Erythroblast (primary cell): ENCODE measurements around the gene CMBL.
"Not testable (repeated sequence)": the region's sequence is repeated elsewhere in the genome, so short reads cannot be mapped to it uniquely, and the experiment has no call there.

ENCODE experiments used
- DNase-seq, 2 experiments: peaks; one replicate each; lab custom pipeline; 2025; lab: John Stamatoyannopoulos, UW
- GATA1 ChIP-seq: IDR thresholded peaks from 2 replicates; pipeline ENCODE4 v1.6.1; 2011; ENCODE audit warnings: low read depth, mild to moderate bottlenecking, control low read depth, low read length, moderate library complexity
- POLR2A ChIP-seq: IDR thresholded peaks from 2 replicates; pipeline ENCODE4 v1.6.1; 2011; ENCODE audit warnings: mild to moderate bottlenecking, low read length

CMBL gene

DNA sequence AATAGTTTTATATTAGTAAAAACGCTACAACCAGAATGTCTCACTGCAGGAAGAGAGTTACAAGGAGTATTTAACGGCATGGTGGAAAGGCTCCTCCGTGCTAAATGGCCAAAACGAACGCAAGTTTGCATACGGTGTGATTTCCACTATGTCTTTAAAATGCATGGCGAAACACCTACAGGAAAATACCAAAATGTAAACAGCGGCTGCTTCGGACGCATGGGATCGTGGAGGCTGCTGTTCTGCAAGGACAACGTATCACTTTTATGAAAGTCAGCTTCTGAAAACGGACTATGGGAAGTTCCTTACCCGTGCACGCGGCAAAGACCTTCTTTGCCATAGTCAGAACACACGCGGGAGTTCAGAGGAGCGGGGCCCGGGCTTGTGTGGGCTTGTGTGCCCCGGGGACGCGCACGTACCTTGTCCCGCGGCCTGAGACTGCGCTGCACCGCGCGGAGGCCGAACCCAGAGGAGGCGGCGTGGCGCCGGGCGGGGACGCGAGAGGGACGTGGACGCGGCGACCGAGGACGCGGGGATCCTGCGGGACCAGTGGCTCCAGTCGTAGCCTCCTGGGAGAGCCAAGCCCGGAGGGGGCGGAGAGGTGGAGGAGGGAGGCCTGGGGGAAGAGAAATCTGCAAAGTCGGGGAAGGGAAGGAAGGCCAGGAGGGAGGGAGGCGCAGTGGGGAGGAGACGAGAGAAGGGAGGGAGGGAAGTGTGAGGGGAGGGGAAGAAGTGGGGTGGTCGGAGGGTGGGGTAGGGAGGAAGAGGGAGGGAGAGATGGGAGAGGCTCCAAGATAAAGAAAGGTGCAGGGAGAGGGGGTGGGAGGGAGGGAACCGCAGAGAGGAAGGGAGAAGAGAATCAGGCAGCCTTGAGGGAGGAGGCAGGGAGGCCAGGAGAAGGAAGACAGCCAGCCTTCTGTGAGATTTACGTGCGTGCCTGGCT, at the start of gene CMBL:
Gene CMBL, minus strand, starts transcription at position 697 of the 943 bp plus-strand sequence. CDS start 17,140 bp downstream, outside the sequence.
- peak; percentile 61 to 65 for DNase-seq
- TF ChIP-seq GATA1, result no peak
- no peak for TF ChIP-seq POLR2A

DNA sequence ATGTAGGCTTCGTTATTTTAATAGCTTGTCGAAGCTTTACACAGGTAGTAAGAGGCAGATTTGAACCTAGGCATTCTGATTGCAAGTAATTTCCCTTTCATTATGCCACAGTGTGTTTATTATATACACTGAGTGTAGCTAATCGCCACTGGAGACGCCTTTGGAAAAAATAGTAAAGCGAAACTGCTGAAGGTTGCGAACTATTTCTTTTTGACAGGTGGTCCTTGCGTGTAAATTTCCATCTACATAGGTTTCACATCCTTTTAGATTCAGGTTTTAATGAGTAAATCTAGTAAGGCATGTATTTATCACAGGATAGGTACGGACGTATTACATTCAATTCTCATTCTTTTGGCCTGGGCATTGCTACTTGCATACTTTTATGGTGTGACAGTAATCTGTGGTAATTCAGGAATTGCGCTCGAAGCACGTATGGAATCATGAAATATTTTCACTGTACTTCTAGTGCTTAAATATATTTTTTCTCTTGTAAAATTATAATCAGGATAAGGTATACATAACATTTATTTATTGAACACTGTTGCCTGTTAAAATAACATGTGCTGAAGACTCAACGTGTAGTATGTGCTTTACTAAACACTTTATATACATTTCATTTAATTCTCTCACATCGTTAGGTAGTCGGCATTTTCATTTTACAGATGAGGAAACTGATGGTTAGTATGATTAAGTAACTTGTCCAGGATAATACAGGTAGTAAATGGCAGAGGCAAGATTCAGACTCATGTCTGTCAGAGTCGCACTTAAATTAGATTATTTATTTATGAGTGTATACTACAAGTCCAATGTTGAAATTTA, 47.6 kb upstream of the CMBL start:
- DNase-seq, result peak; percentile 56 to 75
- TF ChIP-seq GATA1, result no peak
- no peak for TF ChIP-seq POLR2A

DNA sequence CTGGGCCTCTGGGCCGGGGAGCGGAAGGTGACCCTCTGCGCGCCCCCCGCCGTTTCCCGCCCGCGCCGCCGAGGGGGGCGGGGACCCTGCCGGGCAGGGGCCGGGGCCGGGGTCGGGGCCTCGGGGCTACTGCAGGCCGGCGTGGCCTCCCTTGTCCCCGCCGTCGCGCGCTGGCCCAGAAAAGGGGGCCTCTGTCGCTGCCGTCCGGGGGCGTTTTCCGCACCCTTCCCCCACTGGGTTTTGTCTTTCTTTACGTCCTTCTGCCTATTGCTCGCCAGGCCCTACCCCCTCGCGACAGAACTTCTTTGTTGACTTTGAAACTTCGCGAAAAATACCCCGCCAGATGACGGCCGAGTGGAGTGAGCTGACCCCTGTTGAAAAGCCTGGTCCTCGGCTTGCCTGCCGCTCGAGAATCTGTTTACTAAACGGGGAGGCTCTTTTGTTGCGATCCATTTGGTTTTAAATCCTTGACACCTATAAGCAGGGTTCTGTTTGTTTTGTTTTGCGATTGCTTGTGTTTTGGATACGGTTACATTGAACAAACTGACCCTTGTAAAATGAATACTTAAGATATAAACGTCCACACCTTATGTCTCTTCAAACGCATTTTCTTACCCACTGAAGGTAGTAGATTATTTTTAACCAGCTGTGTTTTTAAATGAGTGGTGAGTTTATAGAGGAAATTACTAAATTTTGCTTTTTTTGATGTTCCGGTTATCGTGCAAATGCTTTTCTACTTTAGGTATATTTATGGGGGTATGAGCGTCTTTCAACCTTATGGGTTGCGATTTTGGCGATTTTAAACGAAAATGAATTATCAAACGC, 46.6 kb upstream of the CMBL start:
- no peak for TF ChIP-seq GATA1
- TF ChIP-seq POLR2A, result no peak
- DNase-seq, result peak; percentile 77 to 80

- TF ChIP-seq GATA1, result no peak
- peak; percentile 93 for TF ChIP-seq POLR2A
- peak; percentile 95 to 97 for DNase-seq
Measured at GRCh38 chr5:10353241-10354047, 45.7 kb upstream of the CMBL start, which contains the start of gene MARCHF6. TSS of gene MARCHF6 (plus strand) at chr5:10353695. CDS start at chr5:10353899, 204 bp downstream.

DNA sequence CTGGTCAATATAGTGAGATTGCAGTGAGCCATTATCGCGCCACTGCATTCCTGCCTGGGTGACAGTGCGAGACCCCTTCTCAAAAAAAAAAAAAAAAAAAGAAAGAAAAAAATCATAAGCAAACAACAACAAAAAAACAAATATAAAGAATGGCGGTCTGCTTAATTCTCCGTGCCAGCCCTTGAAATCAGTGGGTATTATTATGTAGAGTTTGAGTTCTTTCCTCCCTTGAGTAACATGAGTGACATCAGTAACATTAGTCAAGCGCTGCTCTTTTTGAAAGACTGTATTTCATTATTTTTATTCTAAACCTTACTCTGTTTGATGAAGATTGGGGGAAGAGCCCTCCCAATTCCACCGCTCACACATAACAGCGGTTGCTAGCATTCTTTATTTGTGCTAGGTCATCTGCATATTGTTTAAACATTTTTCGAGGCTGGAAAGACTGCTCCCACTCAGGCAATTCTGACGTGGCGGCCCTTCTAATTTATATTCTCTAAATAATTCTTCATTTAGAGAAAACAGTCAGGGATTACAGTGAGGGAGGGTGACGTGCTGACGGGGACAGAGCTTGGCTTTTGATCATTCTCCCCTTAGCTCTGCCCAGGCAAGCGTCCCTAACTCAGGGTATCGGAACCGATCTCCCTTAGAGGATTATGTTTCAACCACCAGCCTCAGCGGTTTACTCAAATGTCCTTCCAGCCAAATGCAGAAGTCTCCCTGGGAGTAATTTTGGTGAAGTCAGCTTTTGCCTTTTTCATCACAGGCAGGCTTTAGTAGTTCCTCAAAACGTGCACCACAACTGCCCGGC, 44.9 kb upstream of the CMBL start:
- TF ChIP-seq GATA1, result no peak
- TF ChIP-seq POLR2A, result no peak
- DNase-seq, result peak in 1 of 2 experiments; percentile 75

GRCh38 chr5:10351919-10352318, 44.2 kb upstream of the CMBL start:
- TF ChIP-seq GATA1 (no peak), POLR2A (no peak)
- DNase-seq, result no peak

- peak; percentile 50 to 65 for DNase-seq
- TF ChIP-seq POLR2A, result no peak
- TF ChIP-seq GATA1, result no peak
Measured at GRCh38 chr5:10351199-10351905, 43.6 kb upstream of the CMBL start.

GRCh38 chr5:10348258-10348657, 40.6 kb upstream of the CMBL start:
- TF ChIP-seq POLR2A, result no peak
- no peak for TF ChIP-seq GATA1
- no peak for DNase-seq

DNA sequence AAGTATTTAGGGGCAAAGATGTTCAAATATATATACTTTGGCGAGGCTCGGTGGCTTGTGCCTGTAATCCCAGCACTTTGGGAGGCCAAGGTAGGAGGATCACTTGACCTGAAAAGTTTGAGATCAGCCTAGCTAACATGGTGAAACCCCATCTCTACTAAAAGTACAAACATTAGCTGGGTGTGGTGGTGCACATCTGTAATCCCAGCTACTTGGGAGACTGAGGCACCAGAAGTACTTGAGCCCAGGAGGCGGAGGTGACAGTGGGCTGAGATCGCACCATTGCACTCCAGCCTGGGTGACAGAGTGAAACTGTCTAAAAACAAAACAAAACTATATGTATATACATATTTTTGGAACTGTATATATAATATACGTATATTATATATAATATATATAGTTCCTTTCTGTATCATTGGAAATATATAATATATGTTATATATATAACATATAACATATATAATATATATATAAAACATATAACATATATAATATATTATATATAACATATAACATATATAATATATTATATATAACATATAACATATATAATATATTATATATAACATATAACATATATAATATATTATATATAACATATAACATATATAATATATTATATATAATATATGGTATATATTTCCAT, 36.9 kb upstream of the CMBL start:
- DNase-seq, result not testable (repeated sequence)

- TF ChIP-seq POLR2A (no peak), GATA1 (no peak)
- no peak for DNase-seq
Measured at GRCh38 chr5:10343486-10343885, 35.8 kb upstream of the CMBL start.

- no peak for TF ChIP-seq POLR2A
Measured at GRCh38 chr5:10339958-10340357, 32.3 kb upstream of the CMBL start.

More at GRCh38 chr5:10339958-10340357, 32.3 kb upstream of the CMBL start:
- no peak for DNase-seq
